ENCODE measurements around the gene CHST11.

Gene CHST11

DNA sequence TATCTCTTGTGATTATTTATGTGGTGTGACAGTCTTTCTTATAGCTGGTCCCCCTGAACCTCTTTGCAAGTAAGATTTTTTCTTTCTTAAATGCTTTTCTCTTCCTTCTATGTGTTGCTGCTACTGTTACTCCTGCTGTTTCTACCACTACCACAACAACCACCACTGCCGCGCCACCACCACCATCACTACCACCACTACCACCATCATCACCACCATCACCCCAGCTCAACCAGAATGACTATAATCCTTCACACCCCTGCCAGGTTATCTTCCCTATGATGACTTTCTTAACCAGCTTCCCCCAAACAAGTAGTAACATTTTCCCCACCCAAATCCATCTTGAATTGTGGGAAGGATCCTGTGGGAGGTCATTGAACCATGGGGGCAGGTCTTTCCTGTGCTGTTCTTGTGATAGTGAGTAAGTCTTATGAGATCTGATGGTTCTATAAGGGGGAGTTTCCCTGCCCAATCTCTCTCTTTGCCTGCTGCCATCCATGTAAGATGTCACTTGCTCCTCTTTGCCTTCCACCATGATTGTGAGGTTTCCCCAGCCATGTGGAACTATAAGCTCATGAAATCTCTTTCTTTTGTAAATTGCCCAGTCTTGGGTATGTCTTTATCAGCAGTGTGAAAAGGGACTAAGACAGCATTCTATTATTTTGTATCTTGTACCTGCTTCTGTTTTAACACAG lies 52.2 kb downstream of the CHST11 start (continued):
- TF ChIP-seq, protein P1, sequence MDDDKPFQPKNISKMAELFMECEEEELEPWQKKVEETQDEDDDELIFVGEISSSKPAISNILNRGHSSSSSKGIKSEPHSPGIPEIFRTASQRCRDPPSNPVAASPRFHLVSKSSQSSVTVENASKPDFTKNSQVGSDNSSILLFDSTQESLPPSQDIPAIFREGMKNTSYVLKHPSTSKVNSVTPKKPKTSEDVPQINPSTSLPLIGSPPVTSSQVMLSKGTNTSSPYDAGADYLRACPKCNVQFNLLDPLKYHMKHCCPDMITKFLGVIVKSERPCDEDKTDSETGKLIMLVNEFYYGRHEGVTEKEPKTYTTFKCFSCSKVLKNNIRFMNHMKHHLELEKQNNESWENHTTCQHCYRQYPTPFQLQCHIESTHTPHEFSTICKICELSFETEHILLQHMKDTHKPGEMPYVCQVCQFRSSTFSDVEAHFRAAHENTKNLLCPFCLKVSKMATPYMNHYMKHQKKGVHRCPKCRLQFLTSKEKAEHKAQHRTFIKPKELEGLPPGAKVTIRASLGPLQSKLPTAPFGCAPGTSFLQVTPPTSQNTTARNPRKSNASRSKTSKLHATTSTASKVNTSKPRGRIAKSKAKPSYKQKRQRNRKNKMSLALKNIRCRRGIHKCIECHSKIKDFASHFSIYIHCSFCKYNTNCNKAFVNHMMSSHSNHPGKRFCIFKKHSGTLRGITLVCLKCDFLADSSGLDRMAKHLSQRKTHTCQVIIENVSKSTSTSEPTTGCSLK (tag by site-specific recombination; IDR thresholded peaks at IDR 0.05): no peak
- TF ChIP-seq, protein P2, sequence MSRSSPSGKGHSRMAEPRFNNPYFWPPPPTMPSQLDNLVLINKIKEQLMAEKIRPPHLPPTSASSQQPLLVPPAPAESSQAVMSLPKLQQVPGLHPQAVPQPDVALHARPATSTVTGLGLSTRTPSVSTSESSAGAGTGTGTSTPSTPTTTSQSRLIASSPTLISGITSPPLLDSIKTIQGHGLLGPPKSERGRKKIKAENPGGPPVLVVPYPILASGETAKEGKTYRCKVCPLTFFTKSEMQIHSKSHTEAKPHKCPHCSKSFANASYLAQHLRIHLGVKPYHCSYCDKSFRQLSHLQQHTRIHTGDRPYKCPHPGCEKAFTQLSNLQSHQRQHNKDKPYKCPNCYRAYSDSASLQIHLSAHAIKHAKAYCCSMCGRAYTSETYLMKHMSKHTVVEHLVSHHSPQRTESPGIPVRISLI (tag by site-specific recombination; IDR thresholded peaks at IDR 0.05): no peak

DNA sequence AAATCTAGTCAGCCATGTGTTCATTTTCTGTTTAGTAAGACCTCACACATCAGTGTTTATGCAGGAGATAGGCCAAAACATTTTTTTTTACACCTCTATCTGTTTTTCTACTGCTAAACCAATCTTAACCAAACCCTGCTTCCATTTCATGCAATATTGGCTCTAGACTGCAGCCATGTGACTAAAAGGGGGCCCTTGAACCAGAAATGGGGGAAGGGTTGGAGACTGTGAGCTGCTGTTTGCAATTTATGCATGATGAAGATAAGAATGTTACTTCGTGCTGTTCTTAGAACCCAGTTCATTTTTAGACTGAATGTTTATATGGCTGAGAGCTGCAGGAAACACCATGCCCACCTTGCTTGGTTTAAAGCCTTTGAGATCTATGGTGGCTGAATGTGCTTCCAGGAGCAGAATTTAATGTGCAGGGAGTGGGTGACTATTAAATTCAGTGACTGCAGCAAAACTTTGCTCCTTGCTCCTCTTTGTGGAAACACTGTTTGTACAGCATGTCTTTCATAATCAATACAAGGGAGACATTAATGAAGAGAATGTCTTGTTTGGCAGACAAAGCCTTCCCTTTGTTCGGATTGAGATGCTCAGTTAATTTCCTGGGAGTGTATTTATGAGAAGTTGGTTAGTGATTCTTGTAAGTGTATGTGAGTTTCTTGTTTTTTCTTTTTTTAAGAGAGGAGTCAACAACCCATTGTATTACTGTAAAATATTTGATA lies 53.6 kb downstream of the CHST11 start:
- no peaks in the 10 kb centered on the region for H3K36me3 ChIP-seq (ENCODE audit: control insufficient read depth in 2 of 2, insufficient read depth in 1 of 2, low read length in 2 of 2)
- POLR2A ChIA-PET: no interaction called here
- H3K9me3 ChIP-seq (ENCODE audit: control insufficient read depth, insufficient read depth, low read depth, low read length): no peaks in the 10 kb centered on the region
- no peak overlapping the region for H3K4me3 ChIP-seq (ENCODE audit: low read depth, low read length)
- peaks cover 10% of the 10 kb centered on the region for H3K4me1 ChIP-seq (ENCODE audit: control insufficient read depth, insufficient read depth, low read length)
- CTCF ChIA-PET: no interaction called here
- TF ChIP-seq FEZF1 (tag by site-specific recombination; IDR thresholded peaks at IDR 0.05): no peak
- TF ChIP-seq, protein P3, sequence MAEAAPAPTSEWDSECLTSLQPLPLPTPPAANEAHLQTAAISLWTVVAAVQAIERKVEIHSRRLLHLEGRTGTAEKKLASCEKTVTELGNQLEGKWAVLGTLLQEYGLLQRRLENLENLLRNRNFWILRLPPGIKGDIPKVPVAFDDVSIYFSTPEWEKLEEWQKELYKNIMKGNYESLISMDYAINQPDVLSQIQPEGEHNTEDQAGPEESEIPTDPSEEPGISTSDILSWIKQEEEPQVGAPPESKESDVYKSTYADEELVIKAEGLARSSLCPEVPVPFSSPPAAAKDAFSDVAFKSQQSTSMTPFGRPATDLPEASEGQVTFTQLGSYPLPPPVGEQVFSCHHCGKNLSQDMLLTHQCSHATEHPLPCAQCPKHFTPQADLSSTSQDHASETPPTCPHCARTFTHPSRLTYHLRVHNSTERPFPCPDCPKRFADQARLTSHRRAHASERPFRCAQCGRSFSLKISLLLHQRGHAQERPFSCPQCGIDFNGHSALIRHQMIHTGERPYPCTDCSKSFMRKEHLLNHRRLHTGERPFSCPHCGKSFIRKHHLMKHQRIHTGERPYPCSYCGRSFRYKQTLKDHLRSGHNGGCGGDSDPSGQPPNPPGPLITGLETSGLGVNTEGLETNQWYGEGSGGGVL (tag by site-specific recombination; IDR thresholded peaks at IDR 0.05): no peak
- TF ChIP-seq, protein P4, sequence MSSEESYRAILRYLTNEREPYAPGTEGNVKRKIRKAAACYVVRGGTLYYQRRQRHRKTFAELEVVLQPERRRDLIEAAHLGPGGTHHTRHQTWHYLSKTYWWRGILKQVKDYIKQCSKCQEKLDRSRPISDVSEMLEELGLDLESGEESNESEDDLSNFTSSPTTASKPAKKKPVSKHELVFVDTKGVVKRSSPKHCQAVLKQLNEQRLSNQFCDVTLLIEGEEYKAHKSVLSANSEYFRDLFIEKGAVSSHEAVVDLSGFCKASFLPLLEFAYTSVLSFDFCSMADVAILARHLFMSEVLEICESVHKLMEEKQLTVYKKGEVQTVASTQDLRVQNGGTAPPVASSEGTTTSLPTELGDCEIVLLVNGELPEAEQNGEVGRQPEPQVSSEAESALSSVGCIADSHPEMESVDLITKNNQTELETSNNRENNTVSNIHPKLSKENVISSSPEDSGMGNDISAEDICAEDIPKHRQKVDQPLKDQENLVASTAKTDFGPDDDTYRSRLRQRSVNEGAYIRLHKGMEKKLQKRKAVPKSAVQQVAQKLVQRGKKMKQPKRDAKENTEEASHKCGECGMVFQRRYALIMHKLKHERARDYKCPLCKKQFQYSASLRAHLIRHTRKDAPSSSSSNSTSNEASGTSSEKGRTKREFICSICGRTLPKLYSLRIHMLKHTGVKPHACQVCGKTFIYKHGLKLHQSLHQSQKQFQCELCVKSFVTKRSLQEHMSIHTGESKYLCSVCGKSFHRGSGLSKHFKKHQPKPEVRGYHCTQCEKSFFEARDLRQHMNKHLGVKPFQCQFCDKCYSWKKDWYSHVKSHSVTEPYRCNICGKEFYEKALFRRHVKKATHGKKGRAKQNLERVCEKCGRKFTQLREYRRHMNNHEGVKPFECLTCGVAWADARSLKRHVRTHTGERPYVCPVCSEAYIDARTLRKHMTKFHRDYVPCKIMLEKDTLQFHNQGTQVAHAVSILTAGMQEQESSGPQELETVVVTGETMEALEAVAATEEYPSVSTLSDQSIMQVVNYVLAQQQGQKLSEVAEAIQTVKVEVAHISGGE (tag by site-specific recombination; conservative IDR thresholded peaks at IDR 0.05; ENCODE audit: low read depth): no peak
- no peak for TF ChIP-seq BCL11B (tag by site-specific recombination; IDR thresholded peaks at IDR 0.05; ENCODE audit: low read depth)
- TF ChIP-seq ZNF658 (tag by site-specific recombination; IDR thresholded peaks at IDR 0.05): no peak
- no peak for TF ChIP-seq ZNF248 (tag by site-specific recombination; IDR thresholded peaks at IDR 0.05)
- no peak for TF ChIP-seq ZNF214 (tag by site-specific recombination; IDR thresholded peaks at IDR 0.05; ENCODE audit: borderline replicate concordance)
- no peak for TF ChIP-seq ZNF423 (tag by site-specific recombination; IDR thresholded peaks at IDR 0.05)
- H3K27ac ChIP-seq (ENCODE audit: extremely low read depth, low read depth, low read length): no peak overlapping the region

DNA sequence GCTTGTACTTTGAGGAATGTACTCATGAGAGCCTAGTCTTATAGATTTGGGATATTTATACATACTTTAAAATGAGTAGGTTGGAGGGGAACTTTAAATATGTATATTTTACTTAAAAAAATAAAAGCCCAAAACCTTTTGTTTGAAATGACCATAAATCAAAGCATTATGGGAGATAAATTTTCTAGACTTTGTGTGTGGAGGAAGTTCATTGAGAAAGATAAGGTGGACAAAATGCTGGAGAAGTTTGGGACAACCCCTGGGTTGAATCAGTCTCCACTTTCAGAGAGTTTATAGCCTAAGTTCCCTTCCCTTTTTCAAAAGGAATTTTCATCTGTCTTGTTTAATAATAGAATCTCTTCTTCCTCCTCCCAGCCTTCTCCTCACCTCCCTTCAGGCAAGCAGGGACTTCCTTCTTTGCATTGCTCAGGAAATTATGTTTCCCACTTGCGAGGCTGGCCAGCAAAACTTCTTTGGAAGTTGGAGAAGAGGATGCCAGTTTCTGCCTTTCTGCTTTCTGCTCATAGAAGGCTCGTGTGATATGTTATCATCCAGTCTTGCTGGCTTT lies 54.2 kb downstream of the CHST11 start:
- Histone ChIP-seq H3K9me3 (ENCODE audit: control insufficient read depth, insufficient read depth, low read depth, low read length) (no peaks in the 10 kb centered on the region), H3K36me3 (ENCODE audit: control insufficient read depth in 2 of 2, insufficient read depth in 1 of 2, low read length in 2 of 2) (no peaks in the 10 kb centered on the region), H3K4me1 (ENCODE audit: control insufficient read depth, insufficient read depth, low read length) (peaks cover 7% of the 10 kb centered on the region; the same call in 1 of the 2 replicates), H3K27ac (ENCODE audit: extremely low read depth, low read depth, low read length) (no peak overlapping the region), H3K4me3 (ENCODE audit: low read depth, low read length) (no peak overlapping the region)
- POLR2A ChIA-PET: no interaction called here
- CTCF ChIA-PET: no interaction called here
- TF ChIP-seq SETDB1 (IDR thresholded peaks at IDR 0.05; ENCODE audit: insufficient read length, low read length) (no peak), ZNF223 (tag by site-specific recombination; IDR thresholded peaks at IDR 0.05) (no peak), ZBTB1 (tag by site-specific recombination; IDR thresholded peaks at IDR 0.05) (no peak), ZNF433 (tag by site-specific recombination; IDR thresholded peaks at IDR 0.05; ENCODE audit: low read depth) (no peak), GLI4 (tag by site-specific recombination; IDR thresholded peaks at IDR 0.05) (no peak), TCF7L2 (IDR thresholded peaks at IDR 0.05; ENCODE audit: borderline replicate concordance, low read depth, low read length) (no peak), ZSCAN30 (tag by site-specific recombination; IDR thresholded peaks at IDR 0.05) (no peak), SP7 (tag by site-specific recombination; IDR thresholded peaks at IDR 0.05) (no peak), ZBTB7A (tag by site-specific recombination; IDR thresholded peaks at IDR 0.05; ENCODE audit: low read depth) (no peak), ZNF138 (tag by site-specific recombination; IDR thresholded peaks at IDR 0.05; ENCODE audit: borderline replicate concordance) (no peak), ZNF211 (tag by site-specific recombination; IDR thresholded peaks at IDR 0.05; ENCODE audit: low read depth) (no peak)
- TF ChIP-seq, protein P5, sequence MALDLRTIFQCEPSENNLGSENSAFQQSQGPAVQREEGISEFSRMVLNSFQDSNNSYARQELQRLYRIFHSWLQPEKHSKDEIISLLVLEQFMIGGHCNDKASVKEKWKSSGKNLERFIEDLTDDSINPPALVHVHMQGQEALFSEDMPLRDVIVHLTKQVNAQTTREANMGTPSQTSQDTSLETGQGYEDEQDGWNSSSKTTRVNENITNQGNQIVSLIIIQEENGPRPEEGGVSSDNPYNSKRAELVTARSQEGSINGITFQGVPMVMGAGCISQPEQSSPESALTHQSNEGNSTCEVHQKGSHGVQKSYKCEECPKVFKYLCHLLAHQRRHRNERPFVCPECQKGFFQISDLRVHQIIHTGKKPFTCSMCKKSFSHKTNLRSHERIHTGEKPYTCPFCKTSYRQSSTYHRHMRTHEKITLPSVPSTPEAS (tag by site-specific recombination; IDR thresholded peaks at IDR 0.05): no peak

Data from HEK293 (cell line).